ENCODE data around the gene KCNK2. TPM values are rescaled to one million over a fixed set of nuclear protein-coding genes. Genes with fewer than 3 reads are reported as not detected.

The KCNK2 gene
- total RNA-seq, 1 experiment from 2014 or later = 0.15 TPM

GRCh38 chr1:215140135-215140534, 57.6 kb downstream of the KCNK2 start:
- TF ChIP-seq, protein P1, sequence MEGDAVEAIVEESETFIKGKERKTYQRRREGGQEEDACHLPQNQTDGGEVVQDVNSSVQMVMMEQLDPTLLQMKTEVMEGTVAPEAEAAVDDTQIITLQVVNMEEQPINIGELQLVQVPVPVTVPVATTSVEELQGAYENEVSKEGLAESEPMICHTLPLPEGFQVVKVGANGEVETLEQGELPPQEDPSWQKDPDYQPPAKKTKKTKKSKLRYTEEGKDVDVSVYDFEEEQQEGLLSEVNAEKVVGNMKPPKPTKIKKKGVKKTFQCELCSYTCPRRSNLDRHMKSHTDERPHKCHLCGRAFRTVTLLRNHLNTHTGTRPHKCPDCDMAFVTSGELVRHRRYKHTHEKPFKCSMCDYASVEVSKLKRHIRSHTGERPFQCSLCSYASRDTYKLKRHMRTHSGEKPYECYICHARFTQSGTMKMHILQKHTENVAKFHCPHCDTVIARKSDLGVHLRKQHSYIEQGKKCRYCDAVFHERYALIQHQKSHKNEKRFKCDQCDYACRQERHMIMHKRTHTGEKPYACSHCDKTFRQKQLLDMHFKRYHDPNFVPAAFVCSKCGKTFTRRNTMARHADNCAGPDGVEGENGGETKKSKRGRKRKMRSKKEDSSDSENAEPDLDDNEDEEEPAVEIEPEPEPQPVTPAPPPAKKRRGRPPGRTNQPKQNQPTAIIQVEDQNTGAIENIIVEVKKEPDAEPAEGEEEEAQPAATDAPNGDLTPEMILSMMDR (IDR thresholded peaks at IDR 0.05) = no peak
- TF ChIP-seq ZNF416 (CRISPR knock-in tag; IDR thresholded peaks at IDR 0.05) (no peak), RORB (CRISPR knock-in tag; IDR thresholded peaks at IDR 0.05) (no peak), HMGA2 (CRISPR knock-in tag; IDR thresholded peaks at IDR 0.05) (no peak), E2F4 (CRISPR knock-in tag; IDR thresholded peaks at IDR 0.05; ENCODE audit: borderline replicate concordance, low read depth) (no peak), GTF2I (CRISPR knock-in tag; conservative IDR thresholded peaks at IDR 0.05) (no peak), CBFB (CRISPR knock-in tag; IDR thresholded peaks at IDR 0.05; ENCODE audit: low read depth) (no peak), ZNF423 (CRISPR knock-in tag; IDR thresholded peaks at IDR 0.05) (no peak), NFE2L1 (CRISPR knock-in tag; IDR thresholded peaks at IDR 0.05) (no peak), FOXJ3 (CRISPR knock-in tag; IDR thresholded peaks at IDR 0.05; ENCODE audit: borderline replicate concordance) (no peak), ZNF512 (CRISPR knock-in tag; IDR thresholded peaks at IDR 0.05; ENCODE audit: borderline replicate concordance) (no peak), STAT6 (CRISPR knock-in tag; conservative IDR thresholded peaks at IDR 0.05; ENCODE audit: low read depth) (no peak), TP53 (CRISPR knock-in tag; IDR thresholded peaks at IDR 0.05) (no peak), FOXP1 (CRISPR knock-in tag; IDR thresholded peaks at IDR 0.05; ENCODE audit: borderline replicate concordance) (no peak), ZNF138 (CRISPR knock-in tag; conservative IDR thresholded peaks at IDR 0.05) (no peak), OVOL2 (CRISPR knock-in tag; IDR thresholded peaks at IDR 0.05; ENCODE audit: borderline replicate concordance) (no peak)
- TF ChIP-seq, protein P2, sequence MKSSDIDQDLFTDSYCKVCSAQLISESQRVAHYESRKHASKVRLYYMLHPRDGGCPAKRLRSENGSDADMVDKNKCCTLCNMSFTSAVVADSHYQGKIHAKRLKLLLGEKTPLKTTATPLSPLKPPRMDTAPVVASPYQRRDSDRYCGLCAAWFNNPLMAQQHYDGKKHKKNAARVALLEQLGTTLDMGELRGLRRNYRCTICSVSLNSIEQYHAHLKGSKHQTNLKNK (CRISPR knock-in tag; IDR thresholded peaks at IDR 0.05) = no peak
- no peak for ATAC-seq

DNA sequence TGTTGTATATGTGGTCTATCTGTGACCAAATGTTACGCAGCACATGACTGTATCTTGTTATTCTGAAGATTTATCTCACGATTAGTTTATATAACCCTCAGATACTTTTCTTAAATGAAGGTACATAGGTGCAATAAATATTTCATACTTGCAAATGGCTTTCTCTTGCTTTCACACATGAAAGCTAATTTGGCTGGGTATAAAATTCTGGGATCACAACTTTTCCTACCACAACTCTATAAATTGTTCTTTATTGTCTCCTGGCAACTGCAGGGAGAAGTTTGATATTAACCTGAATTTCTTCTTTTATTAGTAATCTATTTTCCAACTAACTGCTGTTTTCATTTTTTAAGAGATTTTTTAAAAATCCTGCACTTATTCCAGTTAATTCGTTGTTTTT, 58.9 kb downstream of the KCNK2 start:
- ChIA-PET CTCF (no interaction called here), POLR2A (no interaction called here)
- peaks cover 14% of the 10 kb centered on the region for H3K9me3 Mint-ChIP-seq
- no peaks in the 10 kb centered on the region for H3K27me3 Mint-ChIP-seq (ENCODE audit: low read depth)
- DNase-seq (ENCODE audit: low spot score) (no peak), ATAC-seq (no peak)
- peaks cover 6% of the 10 kb centered on the region for H3K36me3 Mint-ChIP-seq
- no peak for TF ChIP-seq CREM (CRISPR knock-in tag; IDR thresholded peaks at IDR 0.05)
- no peak for TF ChIP-seq ZNF416 (CRISPR knock-in tag; IDR thresholded peaks at IDR 0.05)
- TF ChIP-seq, protein P3, sequence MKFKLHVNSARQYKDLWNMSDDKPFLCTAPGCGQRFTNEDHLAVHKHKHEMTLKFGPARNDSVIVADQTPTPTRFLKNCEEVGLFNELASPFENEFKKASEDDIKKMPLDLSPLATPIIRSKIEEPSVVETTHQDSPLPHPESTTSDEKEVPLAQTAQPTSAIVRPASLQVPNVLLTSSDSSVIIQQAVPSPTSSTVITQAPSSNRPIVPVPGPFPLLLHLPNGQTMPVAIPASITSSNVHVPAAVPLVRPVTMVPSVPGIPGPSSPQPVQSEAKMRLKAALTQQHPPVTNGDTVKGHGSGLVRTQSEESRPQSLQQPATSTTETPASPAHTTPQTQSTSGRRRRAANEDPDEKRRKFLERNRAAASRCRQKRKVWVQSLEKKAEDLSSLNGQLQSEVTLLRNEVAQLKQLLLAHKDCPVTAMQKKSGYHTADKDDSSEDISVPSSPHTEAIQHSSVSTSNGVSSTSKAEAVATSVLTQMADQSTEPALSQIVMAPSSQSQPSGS (CRISPR knock-in tag; IDR thresholded peaks at IDR 0.05; ENCODE audit: borderline replicate concordance, low read depth) = no peak
- TF ChIP-seq HMGXB4 (CRISPR knock-in tag; IDR thresholded peaks at IDR 0.05) = no peak
- TF ChIP-seq ZNF138 (CRISPR knock-in tag; conservative IDR thresholded peaks at IDR 0.05) = no peak
- TF ChIP-seq ZNF281 (CRISPR knock-in tag; IDR thresholded peaks at IDR 0.05) = no peak
- H3K27ac Mint-ChIP-seq = no peak overlapping the region
- no peak overlapping the region for H3K4me3 Mint-ChIP-seq
- H3K4me1 Mint-ChIP-seq = no peaks in the 10 kb centered on the region

More at GRCh38 chr1:215140135-215140534, 57.6 kb downstream of the KCNK2 start:
- no peaks in the 10 kb centered on the region for H3K4me1 Mint-ChIP-seq
- H3K27ac Mint-ChIP-seq = no peak overlapping the region
- H3K9me3 Mint-ChIP-seq = peaks cover 14% of the 10 kb centered on the region
- ChIA-PET CTCF (no interaction called here), POLR2A (no interaction called here)
- no peak for DNase-seq (ENCODE audit: low spot score)
- peaks cover 6% of the 10 kb centered on the region for H3K36me3 Mint-ChIP-seq
- H3K4me3 Mint-ChIP-seq = no peak overlapping the region
- no peaks in the 10 kb centered on the region for H3K27me3 Mint-ChIP-seq (ENCODE audit: low read depth)
